Neural progenitor cell (in vitro differentiated cells): ENCODE measurements around the gene GNAI3. TPM values are rescaled to one million over a fixed set of nuclear protein-coding genes. Genes with fewer than 3 reads are reported as not detected.

ENCODE experiments used
- DNase-seq: peaks from one replicate; pipeline ENCODE4 v3.0.0-alpha.2; 2016; ENCODE audit warnings: low spot score
- H2AFZ ChIP-seq: fragments of 200-600 bp; sonication (generic); replicated peaks from 2 replicates; pipeline ENCODE4 v1.6.1; 2016; ENCODE audit warnings: antibody characterized with exemption
- H3F3A ChIP-seq: fragments of 200-600 bp; sonication (generic); 2 replicates; pipeline ENCODE4 v1.6.1; 2016; ENCODE audit warnings: antibody characterized with exemption, low read depth
- H3K27ac ChIP-seq: fragments of 200-600 bp; sonication (generic); 2 replicates; pipeline ENCODE4 v1.5.1; 2016; ENCODE audit warnings: mild to moderate bottlenecking
- H3K27me3 ChIP-seq: fragments of 200-600 bp; sonication (generic); 2 replicates; pipeline ENCODE4 v1.6.1; 2016; ENCODE audit warnings: mild to moderate bottlenecking, moderate library complexity
- H3K36me3 ChIP-seq: fragments of 200-600 bp; sonication (generic); 2 replicates; pipeline ENCODE4 v1.5.1; 2016
- H3K4me1 ChIP-seq: fragments of 200-600 bp; sonication (generic); 2 replicates; pipeline ENCODE4 v1.6.1; 2016; ENCODE audit warnings: mixed run types
- H3K4me2 ChIP-seq: fragments of 200-600 bp; sonication (generic); 2 replicates; pipeline ENCODE4 v1.6.1; 2016
- H3K4me3 ChIP-seq: fragments of 200-600 bp; sonication (generic); 2 replicates; pipeline ENCODE4 v1.5.1; 2016
- H3K79me2 ChIP-seq: fragments of 200-600 bp; sonication (generic); 2 replicates; pipeline ENCODE4 v1.6.1; 2016; ENCODE audit warnings: low read depth
- H3K9ac ChIP-seq: fragments of 200-600 bp; sonication (generic); 2 replicates; pipeline ENCODE4 v1.6.1; 2016
- H3K9me3 ChIP-seq: fragments of 200-600 bp; sonication (generic); 2 replicates; pipeline ENCODE4 v1.5.1; 2016; ENCODE audit warnings: low read depth
- H4K20me1 ChIP-seq: fragments of 200-600 bp; sonication (generic); 2 replicates; pipeline ENCODE4 v1.6.1; 2016; ENCODE audit warnings: low read depth
- H3K27ac Mint-ChIP-seq: 3 replicates; pipeline ENCODE4 v1.8.0; 2021; ENCODE audit warnings: mixed read lengths
- H3K27me3 Mint-ChIP-seq: 2 replicates; pipeline ENCODE4 v1.8.0; 2022; ENCODE audit warnings: low read depth, mild to moderate bottlenecking, inconsistent platforms, moderate library complexity, mixed read lengths; ENCODE audit not compliant: insufficient read depth
- H3K36me3 Mint-ChIP-seq: 3 replicates; pipeline ENCODE4 v1.8.0; 2021; ENCODE audit warnings: mixed read lengths
- H3K4me1 Mint-ChIP-seq: 3 replicates; pipeline ENCODE4 v1.8.0; 2021; ENCODE audit warnings: mixed read lengths
- H3K4me3 Mint-ChIP-seq: 3 replicates; pipeline ENCODE4 v1.8.0; 2021; ENCODE audit warnings: mild to moderate bottlenecking, moderate library complexity, mixed read lengths
- H3K9me3 Mint-ChIP-seq: 3 replicates; pipeline ENCODE4 v1.8.0; 2020; ENCODE audit warnings: mixed read lengths
- EZH2 ChIP-seq: fragments of 200-600 bp; sonication (generic); IDR thresholded peaks from 2 replicates; pipeline ENCODE4 v1.6.1; 2017; ENCODE audit warnings: antibody characterized with exemption, mild to moderate bottlenecking, moderate library complexity
- EZH2phosphoT487 ChIP-seq: fragments of 200-600 bp; sonication (generic); IDR thresholded peaks from 2 replicates; pipeline ENCODE4 v1.6.1; 2017; ENCODE audit warnings: antibody characterized with exemption
- total RNA-seq: library from RNA; depleted of rRNA; stranded (reverse); fragments of >200 nt; gene quantifications from 2 replicates; pipeline ENCODE4 v1.2.3, GENCODE V29; 2015; ENCODE audit warnings: low replicate concordance
- TF ChIP-seq, protein P1 (sequence below): fragments of 200-600 bp; sonication (generic); IDR thresholded peaks from 2 replicates; pipeline ENCODE4 v1.5.1; 2017; ENCODE audit warnings: antibody characterized with exemption, mild to moderate bottlenecking

The GNAI3 gene
- total RNA-seq, 1 donor from 2014 or later: 15.4 TPM

DNA sequence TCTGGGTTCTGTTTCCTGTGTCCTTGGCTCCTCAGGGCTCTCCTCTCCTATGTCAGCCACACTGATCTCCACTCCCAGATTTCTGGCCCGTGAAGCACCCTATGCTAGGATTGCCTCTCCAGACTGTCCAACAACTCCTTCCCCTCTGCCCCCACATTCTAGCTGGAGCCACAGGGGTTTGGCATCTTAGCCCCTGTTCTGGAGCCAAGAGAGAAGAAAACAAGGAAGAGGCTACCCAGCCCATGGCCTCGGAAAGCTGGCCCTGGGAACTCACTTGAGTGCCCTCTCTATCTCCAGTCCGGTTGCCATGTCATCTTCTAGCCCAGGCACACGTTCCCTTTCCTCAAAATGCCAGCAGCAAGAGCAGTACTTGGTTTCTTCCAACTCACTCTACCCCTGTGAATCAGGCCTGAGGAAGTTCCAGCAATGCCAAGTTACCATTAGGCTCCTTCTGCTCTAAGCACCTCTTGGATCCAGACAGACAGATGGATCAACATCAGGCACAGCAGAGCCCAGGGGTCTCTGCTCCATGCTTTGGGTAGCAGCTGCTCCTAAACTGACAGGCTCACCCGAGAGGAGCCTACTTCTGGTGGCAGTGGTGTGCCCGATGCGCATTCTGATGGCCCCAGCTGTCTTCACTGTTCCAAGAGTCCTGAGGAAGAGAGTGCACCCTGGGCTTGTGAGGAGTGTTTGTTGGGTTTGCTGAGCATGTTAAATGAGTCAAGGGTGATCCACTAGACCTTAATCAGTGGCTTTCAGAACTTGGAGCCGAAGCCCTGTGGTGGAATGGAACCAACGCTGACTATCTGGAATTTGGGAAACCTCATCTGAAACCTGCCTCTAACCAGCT, 20.3 kb upstream of the GNAI3 start:
- no peaks in the 10 kb centered on the region for H3K9me3 Mint-ChIP-seq
- DNase-seq: no peak
- Histone ChIP-seq H3K9me3 (no peaks in the 10 kb centered on the region), H3K4me1 (peaks cover 15% of the 10 kb centered on the region), H3K27ac (no peak overlapping the region), H3K4me3 (no peak overlapping the region), H3K4me2 (no peak overlapping the region), H3F3A (peaks cover 5% of the 10 kb centered on the region), H3K79me2 (no peaks in the 10 kb centered on the region), H4K20me1 (no peaks in the 10 kb centered on the region), H3K27me3 (peaks cover 4% of the 10 kb centered on the region), H3K36me3 (no peaks in the 10 kb centered on the region), H2AFZ (no peak overlapping the region), H3K9ac (no peak overlapping the region)
- H3K4me3 Mint-ChIP-seq: no peak overlapping the region
- peaks cover 27% of the 10 kb centered on the region for H3K4me1 Mint-ChIP-seq
- TF ChIP-seq EZH2 (no peak), EZH2phosphoT487 (no peak)
- TF ChIP-seq, protein P1, sequence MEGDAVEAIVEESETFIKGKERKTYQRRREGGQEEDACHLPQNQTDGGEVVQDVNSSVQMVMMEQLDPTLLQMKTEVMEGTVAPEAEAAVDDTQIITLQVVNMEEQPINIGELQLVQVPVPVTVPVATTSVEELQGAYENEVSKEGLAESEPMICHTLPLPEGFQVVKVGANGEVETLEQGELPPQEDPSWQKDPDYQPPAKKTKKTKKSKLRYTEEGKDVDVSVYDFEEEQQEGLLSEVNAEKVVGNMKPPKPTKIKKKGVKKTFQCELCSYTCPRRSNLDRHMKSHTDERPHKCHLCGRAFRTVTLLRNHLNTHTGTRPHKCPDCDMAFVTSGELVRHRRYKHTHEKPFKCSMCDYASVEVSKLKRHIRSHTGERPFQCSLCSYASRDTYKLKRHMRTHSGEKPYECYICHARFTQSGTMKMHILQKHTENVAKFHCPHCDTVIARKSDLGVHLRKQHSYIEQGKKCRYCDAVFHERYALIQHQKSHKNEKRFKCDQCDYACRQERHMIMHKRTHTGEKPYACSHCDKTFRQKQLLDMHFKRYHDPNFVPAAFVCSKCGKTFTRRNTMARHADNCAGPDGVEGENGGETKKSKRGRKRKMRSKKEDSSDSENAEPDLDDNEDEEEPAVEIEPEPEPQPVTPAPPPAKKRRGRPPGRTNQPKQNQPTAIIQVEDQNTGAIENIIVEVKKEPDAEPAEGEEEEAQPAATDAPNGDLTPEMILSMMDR: no peak
- no peaks in the 10 kb centered on the region for H3K36me3 Mint-ChIP-seq
- H3K27me3 Mint-ChIP-seq: peaks cover 7% of the 10 kb centered on the region
- H3K27ac Mint-ChIP-seq: peak overlapping the region; percentile 4

- H3F3A ChIP-seq: peaks cover 5% of the 10 kb centered on the region
- TF ChIP-seq, protein P1: no peak
- no peak for TF ChIP-seq EZH2
- no peak for TF ChIP-seq EZH2phosphoT487
- no peaks in the 10 kb centered on the region for H3K36me3 ChIP-seq
- H4K20me1 ChIP-seq: no peaks in the 10 kb centered on the region
- H3K4me2 ChIP-seq: no peak overlapping the region
- peaks cover 7% of the 10 kb centered on the region for H3K27me3 Mint-ChIP-seq
- DNase-seq: no peak
- no peak overlapping the region for H2AFZ ChIP-seq
- H3K4me1 Mint-ChIP-seq: peaks cover 30% of the 10 kb centered on the region
- peaks cover 15% of the 10 kb centered on the region for H3K4me1 ChIP-seq
- H3K27ac ChIP-seq: no peak overlapping the region
- H3K9me3 Mint-ChIP-seq: no peaks in the 10 kb centered on the region
- no peak overlapping the region for H3K4me3 Mint-ChIP-seq
- no peaks in the 10 kb centered on the region for H3K9me3 ChIP-seq
- H3K27ac Mint-ChIP-seq: no peak overlapping the region
- H3K36me3 Mint-ChIP-seq: no peaks in the 10 kb centered on the region
- no peak overlapping the region for H3K4me3 ChIP-seq
- peaks cover 4% of the 10 kb centered on the region for H3K27me3 ChIP-seq
- no peak overlapping the region for H3K9ac ChIP-seq
- no peaks in the 10 kb centered on the region for H3K79me2 ChIP-seq
Measured at GRCh38 chr1:109528712-109529111, 19.7 kb upstream of the GNAI3 start.

DNA sequence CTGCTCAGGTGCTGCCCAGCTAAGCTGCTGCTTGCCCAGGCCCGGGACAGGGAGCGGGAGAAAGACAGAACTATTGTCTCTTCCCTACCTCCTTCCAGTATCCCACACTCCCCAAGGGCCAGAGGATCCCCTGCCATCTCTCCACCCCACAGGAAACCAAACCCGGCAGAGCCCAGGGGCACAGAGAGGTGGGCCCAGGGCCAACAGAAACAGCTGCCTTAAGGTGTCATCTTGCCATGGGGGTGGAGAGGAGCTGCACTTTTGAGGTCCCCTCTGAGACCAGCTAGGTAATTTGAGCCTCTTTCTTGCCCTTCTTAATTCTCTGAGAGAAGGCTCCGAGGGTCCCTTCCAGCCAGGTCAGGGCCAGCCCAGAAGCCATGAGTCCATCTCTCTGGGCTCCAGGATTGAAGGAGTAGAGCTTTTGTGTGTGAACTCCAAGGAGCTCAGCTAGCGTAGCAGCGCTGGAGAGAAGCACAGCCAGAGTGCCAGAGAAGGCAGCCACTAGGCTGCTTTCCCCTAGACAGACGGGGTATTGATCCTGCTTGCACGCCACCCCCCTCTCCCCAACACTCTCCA, 18.4 kb upstream of the GNAI3 start:
- Histone ChIP-seq H3K4me3 (no peak overlapping the region), H4K20me1 (no peaks in the 10 kb centered on the region), H3K79me2 (no peaks in the 10 kb centered on the region), H3K36me3 (no peaks in the 10 kb centered on the region), H3K9ac (no peak overlapping the region), H3K27me3 (no peaks in the 10 kb centered on the region), H3K9me3 (no peaks in the 10 kb centered on the region), H3K4me2 (peak overlapping the region; percentile 45), H3F3A (peaks cover 5% of the 10 kb centered on the region), H2AFZ (peak overlapping the region; percentile 64), H3K4me1 (peaks cover 15% of the 10 kb centered on the region), H3K27ac (no peak overlapping the region)
- Mint-ChIP-seq H3K27ac (no peak overlapping the region), H3K4me1 (peaks cover 30% of the 10 kb centered on the region), H3K9me3 (no peaks in the 10 kb centered on the region), H3K36me3 (no peaks in the 10 kb centered on the region), H3K4me3 (no peak overlapping the region), H3K27me3 (peaks cover 7% of the 10 kb centered on the region)
- no peak for TF ChIP-seq EZH2phosphoT487
- no peak for TF ChIP-seq EZH2
- TF ChIP-seq, protein P1: no peak
- DNase-seq: no peak
